IMR-90 (cell line): Measurements from ENCODE around the gene PYGM. TPM values are rescaled to one million over a fixed set of nuclear protein-coding genes. Genes with fewer than 3 reads are reported as not detected.

Experiments used
- ATAC-seq: fragments of 200-7000 bp; cut with Tn5 transposase; 2 replicates; pipeline ENCODE4 v1.9.1; 2020; ENCODE audit warnings: low read depth, mild to moderate bottlenecking, moderate library complexity
- BruUV-seq: library from RNA; stranded (reverse); fragments of 400-500 nt; replicated peaks from 2 replicates; lab custom pipeline; 2021; lab: Mats Ljungman, UMichigan
- CTCF ChIA-PET: fragments of 300-600 bp; formaldehyde crosslinking; extraction: SDS; loops from one replicate; lab custom pipeline; 2021; ENCODE audit warnings: antibody characterized with exemption; lab: Yijun Ruan, JAX
- POLR2A ChIA-PET: fragments of 300-600 bp; sonication (Branson Sonifier 250); formaldehyde crosslinking; loops from one replicate; lab custom pipeline; 2022; ENCODE audit warnings: antibody characterized with exemption; ENCODE audit not compliant: unreplicated experiment; lab: Charles Lee
- DNase-seq: peaks from one replicate; pipeline ENCODE4 v3.0.0; 2013
- H2AFZ ChIP-seq: replicated peaks from 2 replicates; pipeline ENCODE3; 2013; ENCODE audit warnings: low read length, mild to moderate bottlenecking; ENCODE audit not compliant: poor library complexity
- H2AK5ac ChIP-seq: 2 replicates; pipeline ENCODE4 v1.6.1; 2013; ENCODE audit warnings: low read depth, low read length, inconsistent platforms
- H2AK9ac ChIP-seq: replicated peaks from 2 replicates; pipeline ENCODE3; 2013; ENCODE audit warnings: mild to moderate bottlenecking, low read depth, low read length, moderate library complexity; ENCODE audit not compliant: poor library complexity
- H2BK120ac ChIP-seq: 2 replicates; pipeline ENCODE4 v1.6.1; 2013; ENCODE audit warnings: low read depth, low read length, inconsistent platforms
- H2BK15ac ChIP-seq: 3 replicates; pipeline ENCODE4 v1.6.1; 2013; ENCODE audit warnings: low read depth, low read length, inconsistent platforms
- H2BK20ac ChIP-seq: 2 replicates; pipeline ENCODE4 v1.6.1; 2013; ENCODE audit warnings: low read depth, mild to moderate bottlenecking, inconsistent platforms, low read length, moderate library complexity
- H2BK5ac ChIP-seq: 2 replicates; pipeline ENCODE4 v1.6.1; 2013; ENCODE audit warnings: mild to moderate bottlenecking, low read depth, low read length, inconsistent platforms; ENCODE audit not compliant: poor library complexity, severe bottlenecking
- H3K14ac ChIP-seq: replicated peaks from 2 replicates; pipeline ENCODE4 v1.6.1; 2013; ENCODE audit warnings: low read depth, low read length, inconsistent platforms
- H3K18ac ChIP-seq: 2 replicates; pipeline ENCODE4 v1.6.1; 2013; ENCODE audit warnings: low read depth, low read length, control low read depth
- H3K23ac ChIP-seq: 2 replicates; pipeline ENCODE4 v1.6.1; 2013; ENCODE audit warnings: low read depth, low read length, inconsistent platforms
- H3K27ac ChIP-seq: 2 replicates; pipeline ENCODE4 v1.5.1; 2013; ENCODE audit warnings: mild to moderate bottlenecking, control low read depth, low read length; ENCODE audit not compliant: insufficient read depth
- H3K27me3 ChIP-seq: 2 replicates; pipeline ENCODE4 v1.6.1; 2013; ENCODE audit warnings: low read length; ENCODE audit not compliant: control insufficient read depth, insufficient read depth
- H3K36me3 ChIP-seq: 2 replicates; pipeline ENCODE4 v1.6.1; 2013; ENCODE audit warnings: low read length, mixed read lengths; ENCODE audit not compliant: control insufficient read depth, insufficient read depth
- H3K4ac ChIP-seq: 2 replicates; pipeline ENCODE4 v1.6.1; 2013; ENCODE audit warnings: low read depth, low read length, inconsistent platforms
- H3K4me1 ChIP-seq: 2 replicates; pipeline ENCODE4 v1.6.1; 2013; ENCODE audit warnings: low read length, mixed read lengths; ENCODE audit not compliant: control insufficient read depth, insufficient read depth
- H3K4me2 ChIP-seq: 2 replicates; pipeline ENCODE4 v1.6.1; 2013; ENCODE audit warnings: low read depth, mild to moderate bottlenecking, control low read depth, low read length, moderate library complexity
- H3K4me3 ChIP-seq: 2 replicates; pipeline ENCODE4 v1.5.1; 2013; ENCODE audit warnings: low read depth, mild to moderate bottlenecking, control low read depth, low read length, moderate library complexity; ENCODE audit not compliant: insufficient read depth
- H3K56ac ChIP-seq: 2 replicates; pipeline ENCODE4 v1.6.1; 2013; ENCODE audit warnings: low read length, inconsistent platforms; ENCODE audit not compliant: insufficient read depth; ENCODE audit errors: extremely low read depth
- H3K79me1 ChIP-seq, 2 experiments: 2 replicates each; pipeline ENCODE4 v1.6.1; 2013; ENCODE audit warnings: low read length in 2 of 2, inconsistent platforms in 1 of 2, low read depth in 1 of 2
- H3K9ac ChIP-seq: 2 replicates; pipeline ENCODE4 v1.6.1; 2013; ENCODE audit warnings: low read depth, low read length, control low read depth
- H3K9me1 ChIP-seq: 2 replicates; pipeline ENCODE4 v1.6.1; 2013; ENCODE audit warnings: low read length, inconsistent platforms; ENCODE audit not compliant: insufficient read depth
- H3K9me3 ChIP-seq: 2 replicates; pipeline ENCODE4 v1.6.1; 2013; ENCODE audit warnings: low read length; ENCODE audit not compliant: control insufficient read depth, insufficient read depth
- H4K20me1 ChIP-seq: 2 replicates; pipeline ENCODE4 v1.6.1; 2013; ENCODE audit warnings: low read length, inconsistent platforms; ENCODE audit not compliant: insufficient read depth
- H4K5ac ChIP-seq: 2 replicates; pipeline ENCODE4 v1.6.1; 2013; ENCODE audit warnings: mild to moderate bottlenecking, low read depth, low read length, control low read depth
- H4K8ac ChIP-seq, 2 experiments: 2 replicates each; pipeline ENCODE4 v1.6.1; 2013; ENCODE audit warnings: low read depth in 2 of 2, low read length in 2 of 2, control low read depth in 1 of 2, inconsistent platforms in 1 of 2
- H4K91ac ChIP-seq: 2 replicates; pipeline ENCODE4 v1.6.1; 2013; ENCODE audit warnings: low read depth, low read length, inconsistent platforms; ENCODE audit not compliant: insufficient read depth
- CEBPB ChIP-seq: IDR thresholded peaks from 2 replicates; pipeline ENCODE4 v1.6.1; 2012; ENCODE audit warnings: low read depth, low read length, improper control_type of control experiment
- FOS ChIP-seq: fragments of 150-350 bp; IDR thresholded peaks from 2 replicates; pipeline ENCODE4 v1.6.1; 2016; ENCODE audit warnings: low read depth, low read length
- MAFK ChIP-seq: IDR thresholded peaks from 2 replicates; pipeline ENCODE4 v1.6.1; 2012; ENCODE audit warnings: low read depth, low read length, improper control_type of control experiment
- MAZ ChIP-seq: IDR thresholded peaks from 2 replicates; pipeline ENCODE4 v1.6.1; 2012; ENCODE audit warnings: low read depth, mild to moderate bottlenecking, low read length, improper control_type of control experiment, moderate library complexity, borderline replicate concordance
- MXI1 ChIP-seq: IDR thresholded peaks from 2 replicates; pipeline ENCODE4 v1.6.1; 2012; ENCODE audit warnings: low read depth, mild to moderate bottlenecking, low read length, moderate library complexity, borderline replicate concordance
- NFE2L2 ChIP-seq: fragments of 150-350 bp; IDR thresholded peaks from 2 replicates; pipeline ENCODE4 v1.6.1; 2016; ENCODE audit warnings: low read depth, mild to moderate bottlenecking, low read length
- POLR2A ChIP-seq: IDR thresholded peaks from 2 replicates; pipeline ENCODE4 v1.6.1; 2012; ENCODE audit warnings: mild to moderate bottlenecking, low read depth, low read length
- RAD21 ChIP-seq: IDR thresholded peaks from 2 replicates; pipeline ENCODE4 v1.6.1; 2012; ENCODE audit warnings: low read length, improper control_type of control experiment
- RCOR1 ChIP-seq: IDR thresholded peaks from 2 replicates; pipeline ENCODE4 v1.6.1; 2012; ENCODE audit warnings: mild to moderate bottlenecking, low read length, improper control_type of control experiment; ENCODE audit not compliant: insufficient replicate concordance
- RFX5 ChIP-seq: IDR thresholded peaks from 2 replicates; pipeline ENCODE4 v1.8.0; 2012; ENCODE audit warnings: low read depth, mild to moderate bottlenecking, low read length, moderate library complexity
- WGBS, 2 experiments: methylation state at CpG; one replicate each; pipeline versions ENCODE4 v1.1.5 to v1.1.7; 2013; ENCODE audit warnings: missing lambda C conversion rate in 2 of 2; ENCODE audit not compliant: insufficient read length in 1 of 2; ENCODE audit errors: extremely low coverage in 2 of 2; 5-methylcytosine and 5-hydroxymethylcytosine counted together
- dilution Hi-C: fragments of 300-500 bp; cut with HindIII; formaldehyde crosslinking; loops from one replicate; pipeline ENCODE4 v1.14.3; 2018; ENCODE audit warnings: low sequenced_read_pairs; ENCODE audit not compliant: unreplicated experiment
- in situ Hi-C: fragments of 300-500 bp; cut with MboI; formaldehyde crosslinking; loops from 3 replicates; pipeline ENCODE4 v1.14.3; 2019; ENCODE audit warnings: low sequenced_read_pairs, inconsistent platforms, mixed read lengths
- intact Hi-C: fragments of 100-400 bp; cut with micrococcal nuclease; formaldehyde crosslinking; loops from 2 replicates; pipeline ENCODE4 v1.10.0; 2022
- polyA plus RNA-seq, 3 experiments: library from polyadenylated mRNA; depleted of rRNA; stranded (reverse); fragments of >200 nt; gene quantifications; 2 replicates each; pipeline ENCODE4 v1.2.3, GENCODE V29; 2012; ENCODE audit warnings: low replicate concordance in 1 of 3
- total RNA-seq: library from RNA; depleted of rRNA; stranded (reverse); fragments of >200 nt; gene quantifications from 2 replicates; pipeline ENCODE4 v1.2.3, GENCODE V29; 2012
- TF ChIP-seq, protein P1 (sequence below): fragments of 150-350 bp; IDR thresholded peaks from 2 replicates; pipeline ENCODE4 v1.6.1; 2017; ENCODE audit warnings: mild to moderate bottlenecking, antibody characterized with exemption, low read length, low read depth
- TF ChIP-seq, protein P2 (sequence below): fragments of 150-350 bp; IDR thresholded peaks from 2 replicates; pipeline ENCODE4 v1.6.1; 2016; ENCODE audit warnings: low read depth, mild to moderate bottlenecking, low read length, moderate library complexity, borderline replicate concordance

Gene PYGM
- total and polyA plus RNA-seq, 2 of the 4 experiments (the other 2 are of a cell fraction): 0.18 to 0.21 TPM

DNA sequence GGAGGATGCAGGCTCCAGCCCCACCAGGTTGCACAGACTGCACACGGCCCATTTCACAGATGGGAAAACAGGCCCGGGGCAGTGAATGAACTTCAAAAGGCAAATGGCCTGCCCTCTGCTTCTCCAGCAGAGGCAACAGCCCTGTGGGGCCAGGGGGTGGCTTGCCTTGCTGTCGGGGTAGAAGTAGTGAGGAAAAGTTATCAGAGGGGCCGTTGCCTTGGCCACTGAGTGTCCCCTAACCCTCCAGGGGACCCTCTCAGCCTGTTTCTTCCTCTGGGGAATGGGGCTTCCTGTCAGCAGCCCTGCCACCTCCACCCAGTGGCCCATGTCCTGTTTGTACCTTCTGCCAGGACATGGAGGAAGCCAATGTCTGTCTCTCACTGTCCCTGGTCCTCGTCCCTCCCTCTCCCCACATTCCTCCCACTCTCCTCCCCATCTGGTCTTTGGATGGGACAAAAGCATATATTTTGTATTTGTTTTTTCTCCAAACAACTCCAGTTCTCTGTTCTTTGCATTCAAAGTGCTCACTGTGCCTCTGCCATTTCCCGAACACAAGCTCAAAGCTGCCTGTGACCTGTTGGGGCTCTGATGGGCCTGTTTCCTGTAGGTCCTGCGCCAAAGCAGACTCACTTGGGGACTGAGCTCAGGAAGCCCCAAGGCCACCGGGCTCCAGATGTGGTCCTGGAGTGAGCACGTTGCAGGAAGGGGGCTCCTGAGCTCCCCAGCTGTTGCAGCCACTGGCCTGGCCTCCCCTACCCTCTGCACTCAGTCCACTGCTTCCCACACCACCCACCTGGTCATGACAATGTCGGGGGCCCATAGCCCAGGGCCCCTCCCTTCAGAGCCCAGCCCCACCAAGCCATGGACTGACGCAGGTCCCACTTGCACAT lies 33.7 kb upstream of the PYGM start:
- DNase-seq (no peak), ATAC-seq (no peak)
- WGBS, 2 experiments: 95% methylated on average over 5 of the region's 11 CpGs; no CpG with 5 or more reads in 1 of the 2 experiments
- H3K4me2 ChIP-seq: no peak overlapping the region
- POLR2A ChIA-PET: no interaction called here
- H3K9me3 ChIP-seq: no peaks in the 10 kb centered on the region
- no peak overlapping the region for H2BK120ac ChIP-seq
- H3K23ac ChIP-seq: no peak overlapping the region
- peaks cover 28% of the 10 kb centered on the region for H3K36me3 ChIP-seq
- no peak overlapping the region for H2AK5ac ChIP-seq
- CTCF ChIA-PET: no interaction called here
- no peak overlapping the region for H3K27ac ChIP-seq
- BruUV-seq: no TSS peak
- H3K56ac ChIP-seq: no peak overlapping the region
- no peaks in the 10 kb centered on the region for H4K20me1 ChIP-seq
- no peak overlapping the region for H4K5ac ChIP-seq
- no peaks in the 10 kb centered on the region for H3K27me3 ChIP-seq
- H2BK15ac ChIP-seq: no peak overlapping the region
- TF ChIP-seq MAFK: no peak
- no peak for TF ChIP-seq MAZ
- no peak for TF ChIP-seq RCOR1
- no peak for TF ChIP-seq POLR2A
- TF ChIP-seq RAD21: no peak
- TF ChIP-seq, protein P1, sequence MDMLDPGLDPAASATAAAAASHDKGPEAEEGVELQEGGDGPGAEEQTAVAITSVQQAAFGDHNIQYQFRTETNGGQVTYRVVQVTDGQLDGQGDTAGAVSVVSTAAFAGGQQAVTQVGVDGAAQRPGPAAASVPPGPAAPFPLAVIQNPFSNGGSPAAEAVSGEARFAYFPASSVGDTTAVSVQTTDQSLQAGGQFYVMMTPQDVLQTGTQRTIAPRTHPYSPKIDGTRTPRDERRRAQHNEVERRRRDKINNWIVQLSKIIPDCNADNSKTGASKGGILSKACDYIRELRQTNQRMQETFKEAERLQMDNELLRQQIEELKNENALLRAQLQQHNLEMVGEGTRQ: no peak
- no peak for TF ChIP-seq NFE2L2
- TF ChIP-seq MXI1: no peak
- no peak for TF ChIP-seq CEBPB
- TF ChIP-seq, protein P2, sequence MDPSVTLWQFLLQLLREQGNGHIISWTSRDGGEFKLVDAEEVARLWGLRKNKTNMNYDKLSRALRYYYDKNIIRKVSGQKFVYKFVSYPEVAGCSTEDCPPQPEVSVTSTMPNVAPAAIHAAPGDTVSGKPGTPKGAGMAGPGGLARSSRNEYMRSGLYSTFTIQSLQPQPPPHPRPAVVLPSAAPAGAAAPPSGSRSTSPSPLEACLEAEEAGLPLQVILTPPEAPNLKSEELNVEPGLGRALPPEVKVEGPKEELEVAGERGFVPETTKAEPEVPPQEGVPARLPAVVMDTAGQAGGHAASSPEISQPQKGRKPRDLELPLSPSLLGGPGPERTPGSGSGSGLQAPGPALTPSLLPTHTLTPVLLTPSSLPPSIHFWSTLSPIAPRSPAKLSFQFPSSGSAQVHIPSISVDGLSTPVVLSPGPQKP: no peak
- TF ChIP-seq RFX5: no peak
- no peak for TF ChIP-seq FOS
- H3K9me1 ChIP-seq: no peaks in the 10 kb centered on the region
- no peak overlapping the region for H3K4ac ChIP-seq
- no peaks in the 10 kb centered on the region for H3K4me1 ChIP-seq
- H2AFZ ChIP-seq: no peak overlapping the region
- in situ Hi-C loops: no loop called here
- peak overlapping the region; percentile 61 for H2AK9ac ChIP-seq
- H4K91ac ChIP-seq: no peak overlapping the region
- H3K4me3 ChIP-seq: no peak overlapping the region
- H2BK20ac ChIP-seq: no peak overlapping the region
- no peak overlapping the region for H2BK5ac ChIP-seq
- intact Hi-C loops: no loop called here
- no peak overlapping the region for H4K8ac ChIP-seq
- no peaks in the 10 kb centered on the region for H3K79me1 ChIP-seq
- no peak overlapping the region for H3K14ac ChIP-seq
- dilution Hi-C loops: no loop called here
- no peak overlapping the region for H3K18ac ChIP-seq
- H3K9ac ChIP-seq: no peak overlapping the region
